Hepatocyte (in vitro differentiated cells): Measurements from ENCODE around the gene ADH4.

ENCODE experiments used
- EZH2 ChIP-seq: fragments of 200-600 bp; sonication (generic); IDR thresholded peaks from 2 replicates; pipeline ENCODE4 v1.6.1; 2016; ENCODE audit warnings: antibody characterized with exemption, mild to moderate bottlenecking, borderline replicate concordance
- EZH2phosphoT487 ChIP-seq: fragments of 200-600 bp; sonication (generic); IDR thresholded peaks from one replicate; pipeline ENCODE4 v1.6.1; 2018; ENCODE audit warnings: antibody characterized with exemption, mild to moderate bottlenecking, low read depth, moderate library complexity; ENCODE audit not compliant: unreplicated experiment, severe bottlenecking
- TF ChIP-seq, protein P1 (sequence below): fragments of 200-600 bp; sonication (generic); IDR thresholded peaks from 2 replicates; pipeline ENCODE4 v1.5.1; 2016; ENCODE audit warnings: antibody characterized with exemption, mild to moderate bottlenecking; ENCODE audit not compliant: poor library complexity

DNA sequence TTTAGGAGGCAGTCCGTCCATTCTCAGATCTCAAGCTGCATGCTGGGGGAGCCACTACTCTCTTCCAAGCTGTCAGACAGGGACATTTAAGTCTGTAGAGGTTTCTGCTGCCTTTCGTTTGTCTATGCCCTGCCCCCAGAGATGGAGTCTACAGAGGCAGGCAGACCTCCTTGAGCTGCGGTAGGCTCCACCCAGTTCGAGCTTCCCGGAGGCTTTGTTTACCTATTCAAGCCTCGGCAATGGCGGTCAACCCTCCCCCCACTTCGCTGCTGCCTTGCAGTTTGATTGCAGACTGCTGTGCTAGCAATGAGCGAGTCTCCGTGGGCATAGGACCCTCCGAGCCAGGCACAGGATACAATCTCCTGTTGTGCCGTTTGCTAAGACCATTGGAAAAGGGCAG, 44.8 kb downstream of the ADH4 start:
- TF ChIP-seq EZH2: no peak
- TF ChIP-seq, protein P1, sequence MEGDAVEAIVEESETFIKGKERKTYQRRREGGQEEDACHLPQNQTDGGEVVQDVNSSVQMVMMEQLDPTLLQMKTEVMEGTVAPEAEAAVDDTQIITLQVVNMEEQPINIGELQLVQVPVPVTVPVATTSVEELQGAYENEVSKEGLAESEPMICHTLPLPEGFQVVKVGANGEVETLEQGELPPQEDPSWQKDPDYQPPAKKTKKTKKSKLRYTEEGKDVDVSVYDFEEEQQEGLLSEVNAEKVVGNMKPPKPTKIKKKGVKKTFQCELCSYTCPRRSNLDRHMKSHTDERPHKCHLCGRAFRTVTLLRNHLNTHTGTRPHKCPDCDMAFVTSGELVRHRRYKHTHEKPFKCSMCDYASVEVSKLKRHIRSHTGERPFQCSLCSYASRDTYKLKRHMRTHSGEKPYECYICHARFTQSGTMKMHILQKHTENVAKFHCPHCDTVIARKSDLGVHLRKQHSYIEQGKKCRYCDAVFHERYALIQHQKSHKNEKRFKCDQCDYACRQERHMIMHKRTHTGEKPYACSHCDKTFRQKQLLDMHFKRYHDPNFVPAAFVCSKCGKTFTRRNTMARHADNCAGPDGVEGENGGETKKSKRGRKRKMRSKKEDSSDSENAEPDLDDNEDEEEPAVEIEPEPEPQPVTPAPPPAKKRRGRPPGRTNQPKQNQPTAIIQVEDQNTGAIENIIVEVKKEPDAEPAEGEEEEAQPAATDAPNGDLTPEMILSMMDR: no peak
- TF ChIP-seq EZH2phosphoT487: no peak
